Fibroblast of skin of abdomen (primary cell): ENCODE measurements around the gene HPCAL4. TPM values are rescaled to one million over a fixed set of nuclear protein-coding genes. Genes with fewer than 3 reads are reported as not detected.

Experiments used
- DNase-seq: peaks from one replicate; pipeline ENCODE4 v3.0.0-alpha.2; 2013
- polyA plus RNA-seq, 2 experiments: library from polyadenylated mRNA; unstranded; fragments of 120-200 nt; gene quantifications; one replicate each; pipeline ENCODE4 v1.2.1, GENCODE V29; 2013; ENCODE audit not compliant: insufficient read length in 2 of 2

The HPCAL4 gene
- not detected for polyA plus RNA-seq (2013, experiment 1 of 2; ENCODE audit: insufficient read length)
- not detected for polyA plus RNA-seq (2013, experiment 2 of 2; ENCODE audit: insufficient read length)

GRCh38 chr1:39691383-39692151, at the start of gene HPCAL4:
Gene HPCAL4 (minus strand): TSS chr1:39691433. CDS start chr1:39684603, 6,830 bp downstream.
- peak; percentile 39 for DNase-seq

GRCh38 chr1:39738622-39739366, 47.6 kb upstream of the HPCAL4 start, which contains the start of gene PPIE:
Gene PPIE (plus strand): TSS chr1:39738882. CDS start chr1:39738901, 19 bp downstream.
- DNase-seq: peak; percentile 91

- peak; percentile 65 for DNase-seq
Measured at GRCh38 chr1:39737546-39738169, 46.4 kb upstream of the HPCAL4 start.

GRCh38 chr1:39735731-39736130, 44.5 kb upstream of the HPCAL4 start:
- DNase-seq: no peak

GRCh38 chr1:39733161-39733560, 41.9 kb upstream of the HPCAL4 start:
- DNase-seq: no peak

- DNase-seq: no peak
Measured at GRCh38 chr1:39732730-39733129, 41.5 kb upstream of the HPCAL4 start.

- no peak for DNase-seq
Measured at GRCh38 chr1:39729842-39730241, 38.6 kb upstream of the HPCAL4 start.

GRCh38 chr1:39729030-39729429, 37.8 kb upstream of the HPCAL4 start:
- no peak for DNase-seq

GRCh38 chr1:39727932-39728317, 36.7 kb upstream of the HPCAL4 start:
- no peak for DNase-seq

- DNase-seq: no peak
Measured at GRCh38 chr1:39727221-39727931, 36.1 kb upstream of the HPCAL4 start.

- no peak for DNase-seq
Measured at GRCh38 chr1:39726600-39726999, 35.4 kb upstream of the HPCAL4 start.

- DNase-seq: no peak
Measured at GRCh38 chr1:39722495-39722894, 31.3 kb upstream of the HPCAL4 start.

GRCh38 chr1:39721664-39722063, 30.4 kb upstream of the HPCAL4 start:
- DNase-seq: no peak

GRCh38 chr1:39720094-39720999, 29.1 kb upstream of the HPCAL4 start:
- DNase-seq: peak; percentile 54

GRCh38 chr1:39717809-39718208, 26.6 kb upstream of the HPCAL4 start:
- DNase-seq: no peak

- DNase-seq: no peak
Measured at GRCh38 chr1:39713557-39713956, 22.3 kb upstream of the HPCAL4 start.

- DNase-seq: no peak
Measured at GRCh38 chr1:39711966-39712340, 20.7 kb upstream of the HPCAL4 start.

- peak; percentile 8 for DNase-seq
Measured at GRCh38 chr1:39711104-39711965, 20.1 kb upstream of the HPCAL4 start.

GRCh38 chr1:39707506-39707905, 16.3 kb upstream of the HPCAL4 start:
- DNase-seq: no peak

- DNase-seq: no peak
Measured at GRCh38 chr1:39704757-39705156, 13.5 kb upstream of the HPCAL4 start.
